ENCODE data around the gene LRRN1.
"Not testable (repeated sequence)": the region's sequence is repeated elsewhere in the genome, so short reads cannot be mapped to it uniquely, and the experiment has no call there.

Gene LRRN1

GRCh38 chr3:3815206-3815605 is 16.0 kb downstream of the LRRN1 start:
- DNase-seq, result no peak

DNA sequence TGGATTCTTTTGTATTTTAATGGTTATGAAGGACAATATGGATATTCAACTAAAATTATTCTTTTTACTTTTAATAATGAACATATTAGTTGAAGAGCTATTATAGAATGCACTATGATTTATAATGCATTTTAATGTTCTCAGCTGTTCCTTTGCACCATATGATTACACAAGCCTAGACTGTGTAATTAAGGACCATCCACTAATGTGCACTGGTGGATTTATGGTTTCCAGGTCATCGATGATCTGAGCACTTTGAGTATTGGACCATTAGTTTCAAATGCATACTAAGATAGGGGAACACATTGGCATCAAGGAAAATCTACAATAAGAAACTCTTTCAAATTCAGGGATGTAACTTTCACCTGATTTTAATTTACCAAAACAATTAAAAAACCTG is 16.8 kb downstream of the LRRN1 start:
- no peak for DNase-seq

DNA sequence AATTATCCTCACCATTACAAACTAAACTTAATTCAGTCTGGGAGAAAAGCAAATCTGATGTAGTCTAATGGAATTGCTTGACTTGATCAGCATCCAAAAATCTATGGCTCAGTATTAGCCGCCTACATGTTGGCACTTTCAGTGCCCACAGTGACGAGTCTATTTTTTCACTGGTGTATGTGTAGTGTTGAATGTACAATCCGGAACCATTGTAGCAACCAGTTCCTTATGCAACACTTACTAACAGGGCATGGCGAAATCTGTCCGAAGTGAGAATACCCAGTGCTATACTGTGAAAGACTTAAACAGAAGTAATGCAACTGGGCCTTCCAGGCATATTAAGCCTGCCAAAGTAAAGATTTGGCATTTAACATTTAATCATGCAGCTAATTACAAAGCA is 18.6 kb downstream of the LRRN1 start:
- DNase-seq, result no peak

DNA sequence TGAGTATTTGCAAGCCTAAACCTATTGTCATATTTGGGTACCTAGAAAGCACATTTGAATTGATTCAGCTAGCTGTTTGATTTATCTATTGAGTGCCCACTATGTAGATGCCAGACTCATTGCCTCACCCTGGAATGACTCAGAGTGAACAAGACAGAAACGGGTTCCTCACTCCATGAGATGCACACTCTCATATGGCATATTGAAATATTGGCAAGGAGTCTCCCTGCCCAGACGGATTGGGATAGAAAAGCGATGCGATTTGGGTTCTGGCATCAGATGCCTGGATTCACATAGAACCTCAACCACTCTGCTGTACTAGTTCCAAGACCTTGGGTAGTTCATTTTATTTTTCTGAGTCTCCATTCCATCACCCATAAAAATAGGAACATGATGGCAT is 22.5 kb downstream of the LRRN1 start:
- DNase-seq, result no peak

GRCh38 chr3:3825035-3825434 is 25.8 kb downstream of the LRRN1 start:
- DNase-seq, result no peak

- no peak for DNase-seq
Observed at GRCh38 chr3:3826521-3826920, 27.3 kb downstream of the LRRN1 start.

GRCh38 chr3:3827111-3827510 is 27.9 kb downstream of the LRRN1 start:
- DNase-seq, result no peak

GRCh38 chr3:3828417-3828816 is 29.2 kb downstream of the LRRN1 start:
- not testable (repeated sequence) for DNase-seq

DNA sequence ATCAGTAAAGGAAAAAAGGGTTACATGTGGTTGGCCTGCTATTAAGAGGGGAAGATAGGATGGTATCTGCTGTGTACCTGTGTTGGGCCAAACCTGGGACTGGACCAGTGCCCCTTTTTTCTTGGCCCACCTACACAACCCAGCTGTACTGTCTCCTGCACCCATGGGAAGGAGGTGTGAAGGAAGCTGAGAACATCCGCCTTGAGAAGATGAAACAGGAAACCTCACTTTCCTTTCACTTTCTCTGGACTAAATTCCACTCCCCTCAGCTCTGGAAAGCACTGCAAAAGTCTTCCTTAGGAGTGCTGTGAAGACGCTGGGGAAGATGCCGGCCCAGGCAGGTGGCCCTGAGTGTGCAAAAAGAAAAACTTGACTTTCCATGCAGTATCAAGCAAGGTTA is 37.6 kb downstream of the LRRN1 start:
- DNase-seq, result no peak

GRCh38 chr3:3842356-3842755 is 43.1 kb downstream of the LRRN1 start:
- DNase-seq, result no peak

DNA sequence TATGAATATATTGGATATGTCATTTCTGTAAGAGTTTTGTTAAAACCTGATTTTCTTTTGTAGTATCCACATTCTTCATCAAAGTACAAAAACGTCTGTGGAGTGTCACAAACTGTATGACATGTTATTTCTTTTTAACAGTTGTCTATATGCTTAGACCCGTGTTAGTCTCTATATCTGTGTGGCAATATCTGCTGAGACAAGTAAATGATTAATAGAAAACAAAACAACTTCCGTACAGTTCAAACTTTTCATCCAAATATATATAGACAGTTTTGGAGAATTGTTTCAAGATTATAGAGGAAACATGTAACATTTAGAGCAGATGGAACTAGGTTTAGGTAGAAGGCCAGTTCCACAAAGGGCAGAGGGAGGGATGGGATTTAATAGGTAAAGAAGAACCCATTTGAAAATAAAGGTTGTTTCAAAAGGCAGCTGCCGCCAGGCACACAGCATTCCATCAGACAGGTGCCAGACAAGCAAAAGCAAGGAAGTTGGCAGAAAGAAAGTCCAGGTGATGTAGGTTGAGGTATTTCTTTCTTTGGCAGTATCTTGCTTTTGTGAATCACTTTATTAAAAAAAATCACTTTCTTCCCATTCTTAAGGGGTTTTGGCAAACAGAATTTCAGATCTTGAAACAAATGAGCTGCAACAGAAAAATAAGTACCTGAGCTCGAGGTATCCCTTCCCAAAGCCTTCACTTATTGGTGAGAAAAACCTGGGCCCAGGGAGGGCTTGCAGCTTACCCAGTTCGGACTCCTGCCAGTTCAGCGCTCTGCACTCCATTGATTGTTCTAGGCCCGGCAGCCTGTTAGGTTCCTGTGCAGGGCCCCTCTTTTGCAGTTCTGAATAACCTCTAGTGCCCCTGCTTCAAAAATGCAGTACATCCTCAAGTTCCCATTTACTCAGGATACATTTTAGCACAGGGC is 49.0 kb downstream of the LRRN1 start:
- DNase-seq, result no peak

DNA sequence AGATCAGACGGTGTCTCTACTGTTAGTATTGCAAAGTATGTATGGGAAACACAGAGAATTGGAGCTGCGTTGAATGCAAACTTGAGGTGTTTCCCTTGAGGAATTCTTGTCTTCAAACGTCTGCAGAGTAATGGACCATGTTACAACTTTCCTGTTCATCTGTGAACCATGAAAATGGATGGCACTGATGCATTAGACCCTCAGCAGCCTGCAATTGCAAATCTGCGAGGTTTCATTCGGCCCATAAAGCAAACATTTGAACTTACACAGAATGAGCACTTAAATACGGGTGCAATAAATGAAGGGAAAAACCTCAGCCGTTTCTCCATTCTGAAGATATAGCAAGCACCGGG is 49.7 kb downstream of the LRRN1 start:
- no peak for DNase-seq

DNA sequence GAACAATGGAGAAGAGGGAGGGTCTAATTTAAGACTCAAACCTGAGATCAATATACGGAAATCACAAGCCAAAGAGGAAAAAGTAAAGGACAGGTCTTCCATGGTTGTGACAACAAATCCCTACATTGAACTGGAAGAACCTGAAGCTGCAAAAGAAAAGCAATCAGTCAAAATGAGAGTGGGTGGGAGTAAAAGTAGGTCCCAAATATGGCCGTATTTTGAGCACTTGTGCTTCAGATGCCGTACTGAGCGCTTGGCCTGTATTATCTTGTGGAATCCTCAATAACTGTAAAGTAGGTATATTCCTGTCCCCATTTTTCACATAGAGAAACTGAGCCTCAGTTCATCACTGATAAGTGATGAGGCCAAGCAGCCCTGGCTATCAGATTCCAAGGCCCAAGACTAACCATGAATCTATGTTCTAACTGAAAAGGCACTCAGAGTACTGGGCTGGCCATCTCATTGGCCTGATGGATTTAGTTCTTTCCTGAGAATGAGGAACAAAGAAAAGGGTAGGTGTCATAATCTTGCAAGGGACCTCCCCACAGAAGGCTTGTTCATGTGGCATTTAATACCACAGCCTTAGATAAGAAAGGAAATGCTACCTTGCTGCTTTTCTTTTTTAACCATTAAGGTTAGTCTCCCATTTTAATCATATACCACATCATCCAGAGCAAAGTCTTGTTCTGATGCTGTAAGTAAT is 52.5 kb downstream of the LRRN1 start:
- DNase-seq, result no peak

GRCh38 chr3:3853544-3853943 is 54.3 kb downstream of the LRRN1 start:
- no peak for DNase-seq

DNA sequence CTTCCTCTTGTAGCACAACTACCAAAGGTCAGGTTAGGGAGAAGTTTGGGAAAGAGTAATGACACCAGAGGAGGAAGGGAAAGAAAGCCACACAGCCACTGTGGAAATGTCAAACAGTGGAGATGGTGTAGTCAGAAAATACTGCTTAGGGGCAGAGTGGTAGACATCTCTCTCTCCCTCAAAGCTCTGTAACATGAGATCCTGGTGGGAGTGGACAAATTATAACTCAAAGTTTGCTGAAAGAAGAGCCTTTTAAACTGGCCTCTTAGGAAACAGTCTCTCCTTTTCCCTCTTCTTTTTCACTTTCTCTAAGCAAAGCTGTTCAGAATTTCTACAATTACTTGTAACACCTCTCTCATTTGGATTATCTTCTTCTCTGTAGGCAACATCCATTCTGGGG is 55.8 kb downstream of the LRRN1 start:
- DNase-seq, result no peak

- no peak for DNase-seq
Observed at GRCh38 chr3:3860235-3860634, 61.0 kb downstream of the LRRN1 start.

DNA sequence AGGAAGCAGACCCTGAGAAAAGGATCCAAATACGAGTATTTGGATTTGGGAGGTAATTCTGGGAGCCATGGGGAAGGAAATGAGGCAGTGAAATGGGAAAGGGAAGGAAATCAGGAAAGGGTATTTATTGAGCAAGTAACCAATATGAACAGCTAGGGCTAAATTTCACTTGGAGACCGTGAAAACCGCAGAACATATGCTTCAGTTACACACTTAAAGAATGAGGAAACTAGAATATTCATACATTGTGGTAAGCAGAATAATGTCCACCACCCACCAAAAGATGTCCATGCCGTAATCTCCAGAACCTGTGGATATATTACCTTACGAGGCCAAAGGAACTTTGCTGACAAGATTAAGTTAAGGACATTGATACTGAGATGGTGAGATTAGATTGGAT is 63.3 kb downstream of the LRRN1 start:
- DNase-seq, result no peak

DNA sequence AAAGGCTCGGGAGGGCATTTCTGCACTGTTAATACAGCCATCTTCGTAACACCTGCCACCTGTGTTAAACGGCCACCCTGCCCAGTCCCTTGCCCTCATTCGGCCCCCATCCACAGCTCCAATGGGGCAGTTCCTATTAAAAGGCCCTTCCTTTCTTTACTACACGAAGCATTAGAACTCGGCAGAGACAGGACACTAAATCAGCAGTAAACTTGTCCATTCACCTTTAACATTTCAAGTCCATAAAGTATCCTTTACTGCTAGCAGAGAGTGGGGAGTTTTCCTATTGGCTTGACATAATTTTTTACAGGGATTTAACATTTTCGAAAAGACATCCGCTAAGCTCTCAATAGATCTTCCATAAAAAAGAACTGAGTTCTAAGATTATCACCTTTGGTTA is 76.3 kb downstream of the LRRN1 start:
- no peak for DNase-seq

DNA sequence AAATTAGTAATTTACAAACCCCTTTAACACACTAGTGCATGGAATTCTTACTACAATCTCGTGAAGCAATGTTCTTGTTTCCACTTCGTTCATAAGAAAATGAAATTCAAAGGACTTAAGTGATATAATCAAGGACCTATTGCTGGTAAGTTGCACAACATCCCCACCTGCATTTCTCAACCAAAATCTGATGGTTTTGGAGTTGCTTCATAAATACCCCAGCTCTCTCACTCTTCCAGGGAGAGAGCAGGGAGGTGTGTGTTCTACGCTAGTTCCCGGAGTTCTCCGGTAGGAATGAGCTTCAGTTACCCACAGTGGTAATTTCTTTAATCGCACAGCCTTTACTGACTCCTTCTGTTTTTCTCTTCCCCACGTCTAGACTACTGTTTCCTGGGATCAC is 81.8 kb downstream of the LRRN1 start:
- no peak for DNase-seq

DNA sequence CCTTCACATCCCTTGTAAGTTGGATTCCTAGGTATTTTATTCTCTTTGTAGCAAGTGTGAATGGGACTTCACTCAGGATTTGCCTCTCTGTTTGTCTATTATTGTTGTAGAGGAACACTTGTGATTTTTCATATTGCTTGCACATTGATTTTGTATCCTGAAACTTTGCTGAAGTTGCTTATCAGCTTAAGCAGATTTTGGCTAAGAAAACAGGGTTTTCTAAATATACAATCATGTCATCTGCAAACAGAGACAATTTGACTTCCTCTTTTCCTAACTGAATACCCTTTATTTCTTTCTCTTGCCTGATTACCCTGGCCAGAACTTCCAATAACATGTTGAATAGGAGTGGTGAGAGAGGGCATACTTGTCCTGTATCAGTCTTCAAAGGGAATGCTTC is 88.1 kb downstream of the LRRN1 start:
- DNase-seq, result not testable (repeated sequence)

GRCh38 chr3:3893590-3893989 is 94.4 kb downstream of the LRRN1 start:
- no peak for DNase-seq

Data from NCI-H2227 treated with DMSO at 0.1 percent for 48 hours (cell line).